ENCODE results near the gene CAMP.

CAMP gene

GRCh38 chr3:48215019-48215418 is 8.3 kb upstream of the CAMP start:
- no peak for FAIRE-seq

- FAIRE-seq: no peak
Measured at GRCh38 chr3:48215466-48215865, 7.8 kb upstream of the CAMP start.

GRCh38 chr3:48215876-48216275 is 7.4 kb upstream of the CAMP start:
- FAIRE-seq: no peak

- FAIRE-seq: no peak
Measured at GRCh38 chr3:48217449-48217848, 5.8 kb upstream of the CAMP start.

GRCh38 chr3:48218537-48218936 is 4.8 kb upstream of the CAMP start:
- no peak for FAIRE-seq

GRCh38 chr3:48219543-48219942 is 3.8 kb upstream of the CAMP start:
- no peak for FAIRE-seq

GRCh38 chr3:48220746-48221145 is 2.5 kb upstream of the CAMP start:
- no peak for FAIRE-seq

GRCh38 chr3:48225587-48225986 is 2.3 kb downstream of the CAMP start:
- no peak for FAIRE-seq

GRCh38 chr3:48226939-48227338 is 3.6 kb downstream of the CAMP start:
- FAIRE-seq: no peak

GRCh38 chr3:48232232-48232631 is 8.9 kb downstream of the CAMP start:
- FAIRE-seq: no peak

- no peak for FAIRE-seq
Measured at GRCh38 chr3:48232734-48233133, 9.4 kb downstream of the CAMP start.

GRCh38 chr3:48233542-48233941 is 10.2 kb downstream of the CAMP start:
- no peak for FAIRE-seq

GRCh38 chr3:48236531-48236930 is 13.2 kb downstream of the CAMP start:
- FAIRE-seq: no peak

- no peak for FAIRE-seq
Measured at GRCh38 chr3:48238531-48239085, 15.3 kb downstream of the CAMP start.

- FAIRE-seq: no peak
Measured at GRCh38 chr3:48240000-48240963, 17.0 kb downstream of the CAMP start.

GRCh38 chr3:48241796-48242455 is 18.6 kb downstream of the CAMP start:
- FAIRE-seq: no peak

- FAIRE-seq: no peak
Measured at GRCh38 chr3:48243886-48244285, 20.6 kb downstream of the CAMP start.

- no peak for FAIRE-seq
Measured at GRCh38 chr3:48244461-48244860, 21.2 kb downstream of the CAMP start.

- no peak for FAIRE-seq
Measured at GRCh38 chr3:48245136-48245535, 21.8 kb downstream of the CAMP start.

GRCh38 chr3:48247401-48247811 is 24.1 kb downstream of the CAMP start:
- FAIRE-seq: no peak

GRCh38 chr3:48248095-48248850 is 25.0 kb downstream of the CAMP start:
- FAIRE-seq: no peak

GRCh38 chr3:48256557-48256956 is 33.3 kb downstream of the CAMP start:
- FAIRE-seq: no peak

GRCh38 chr3:48258530-48258929 is 35.2 kb downstream of the CAMP start:
- FAIRE-seq: no peak
